GM23248 (cell line): ENCODE measurements around the gene NASP.

Experiments used
- EZH2 ChIP-seq: fragments of 200-600 bp; sonication (generic); IDR thresholded peaks from 2 replicates; pipeline ENCODE4 v1.6.1; 2018; ENCODE audit warnings: antibody characterized with exemption, mild to moderate bottlenecking; ENCODE audit not compliant: insufficient read depth, poor library complexity, severe bottlenecking
- EZH2phosphoT487 ChIP-seq: fragments of 200-600 bp; sonication (generic); IDR thresholded peaks from 2 replicates; pipeline ENCODE4 v1.6.1; 2018; ENCODE audit warnings: antibody characterized with exemption, moderate library complexity, mild to moderate bottlenecking, low read depth; ENCODE audit not compliant: insufficient read depth

- TF ChIP-seq EZH2 (no peak), EZH2phosphoT487 (no peak)
These were observed at the start of gene NASP for GRCh38 chr1:45583666-45584350.
